Neuronal stem cell (in vitro differentiated cells): ENCODE data around the gene MIER3.

Source experiments
- DNase-seq: peaks from one replicate; pipeline ENCODE4 v3.0.0-alpha.2; 2013; ENCODE audit warnings: low spot score
- H2AFZ ChIP-seq: one replicate; pipeline ENCODE4 v1.6.1; 2013; ENCODE audit warnings: mild to moderate bottlenecking, low read length, inconsistent platforms
- H2AK5ac ChIP-seq: 2 replicates; pipeline ENCODE4 v1.6.1; 2013; ENCODE audit warnings: low read depth, mild to moderate bottlenecking, inconsistent platforms, low read length, moderate library complexity, mixed read lengths
- H2BK120ac ChIP-seq: 2 replicates; pipeline ENCODE4 v1.6.1; 2013; ENCODE audit warnings: low read depth, mild to moderate bottlenecking, inconsistent platforms, low read length, moderate library complexity, mixed read lengths
- H2BK12ac ChIP-seq: one replicate; pipeline ENCODE4 v1.6.1; 2013; ENCODE audit warnings: low read length, inconsistent platforms
- H2BK15ac ChIP-seq: 2 replicates; pipeline ENCODE4 v1.6.1; 2013; ENCODE audit warnings: mild to moderate bottlenecking, low read length, inconsistent platforms, mixed read lengths
- H2BK5ac ChIP-seq: one replicate; pipeline ENCODE4 v1.6.1; 2013; ENCODE audit warnings: inconsistent platforms, mild to moderate bottlenecking, low read length, moderate library complexity
- H3K14ac ChIP-seq: one replicate; pipeline ENCODE4 v1.6.1; 2013; ENCODE audit warnings: low read length, inconsistent platforms
- H3K18ac ChIP-seq: 2 replicates; pipeline ENCODE4 v1.6.1; 2013; ENCODE audit warnings: low read length, inconsistent platforms
- H3K23ac ChIP-seq: 2 replicates; pipeline ENCODE4 v1.6.1; 2013; ENCODE audit warnings: low read depth, mild to moderate bottlenecking, mixed read lengths, low read length, inconsistent platforms; ENCODE audit not compliant: poor library complexity
- H3K27ac ChIP-seq: replicated peaks from 3 replicates; pipeline ENCODE4 v1.5.1; 2013; ENCODE audit warnings: low read length, inconsistent platforms
- H3K27me3 ChIP-seq, 3 experiments: 2 replicates each; pipeline ENCODE4 v1.6.1; 2013; ENCODE audit warnings: low read length in 3 of 3, mild to moderate bottlenecking in 2 of 3, inconsistent platforms in 1 of 3, low read depth in 1 of 3, mixed read lengths in 1 of 3, moderate library complexity in 1 of 3; ENCODE audit not compliant: control insufficient read depth in 3 of 3, insufficient read depth in 3 of 3
- H3K36me3 ChIP-seq, 2 donors: replicated peaks in 1 of 2; 2 replicates each; pipeline ENCODE4 v1.6.1; 2013; ENCODE audit warnings: low read length in 2 of 2; ENCODE audit not compliant: control insufficient read depth in 2 of 2, insufficient read depth in 2 of 2
- H3K4ac ChIP-seq: 2 replicates; pipeline ENCODE4 v1.6.1; 2013; ENCODE audit warnings: inconsistent platforms, mild to moderate bottlenecking, low read length, moderate library complexity
- H3K4me1 ChIP-seq, 2 donors: 1 replicate in 1 of 2; 2 replicates in 1 of 2; pipeline ENCODE4 v1.6.1; 2013; ENCODE audit warnings: low read length in 2 of 2, low read depth in 1 of 2; ENCODE audit not compliant: control insufficient read depth in 2 of 2, insufficient read depth in 1 of 2
- H3K4me2 ChIP-seq: one replicate; pipeline ENCODE4 v1.6.1; 2013; ENCODE audit warnings: mild to moderate bottlenecking, low read length, inconsistent platforms; ENCODE audit not compliant: insufficient read depth, poor library complexity, severe bottlenecking
- H3K4me3 ChIP-seq, 2 donors: 2 replicates each; pipeline ENCODE4 v1.5.1; 2013; ENCODE audit warnings: low read length in 2 of 2, mild to moderate bottlenecking in 2 of 2, inconsistent platforms in 1 of 2, moderate library complexity in 1 of 2
- H3K79me1 ChIP-seq: one replicate; pipeline ENCODE4 v1.6.1; 2013; ENCODE audit warnings: low read depth, mild to moderate bottlenecking, inconsistent platforms, low read length, moderate library complexity
- H3K9ac ChIP-seq: one replicate; pipeline ENCODE4 v1.6.1; 2013; ENCODE audit warnings: mild to moderate bottlenecking, low read depth, low read length, inconsistent platforms; ENCODE audit not compliant: poor library complexity
- H3K9me3 ChIP-seq, 2 donors: replicated peaks in 1 of 2; 2 replicates each; pipeline versions ENCODE3 to v1.6.1; 2013; ENCODE audit warnings: low read length in 2 of 2, mild to moderate bottlenecking in 2 of 2, inconsistent platforms in 1 of 2, low read depth in 1 of 2, mixed read lengths in 1 of 2, moderate library complexity in 1 of 2; ENCODE audit not compliant: control insufficient read depth in 2 of 2, insufficient read depth in 1 of 2
- H4K8ac ChIP-seq: one replicate; pipeline ENCODE4 v1.6.1; 2013; ENCODE audit warnings: low read depth, mild to moderate bottlenecking, inconsistent platforms, low read length, moderate library complexity
- H4K91ac ChIP-seq: one replicate; pipeline ENCODE4 v1.6.1; 2013; ENCODE audit warnings: low read length, low read depth, mild to moderate bottlenecking, inconsistent platforms; ENCODE audit not compliant: poor library complexity
- WGBS, 2 donors: extraction: QIAGEN DNeasy Blood & Tissue Kit; methylation state at CpG; one replicate each; pipeline ENCODE4 v1.1.7; 2013; ENCODE audit warnings: missing lambda C conversion rate in 2 of 2, mixed read lengths in 1 of 2; ENCODE audit not compliant: insufficient read length in 2 of 2, insufficient replicate concordance in 1 of 2; ENCODE audit errors: extremely low coverage in 2 of 2; 5-methylcytosine and 5-hydroxymethylcytosine counted together

MIER3 gene

GRCh38 chr5:56896763-56897162 lies 55.2 kb downstream of the MIER3 start:
- Histone ChIP-seq H2BK15ac (no peak overlapping the region), H3K27ac (no peak overlapping the region), H3K23ac (no peak overlapping the region), H3K9ac (no peak overlapping the region), H4K8ac (no peak overlapping the region), H4K91ac (no peak overlapping the region), H2BK5ac (no peak overlapping the region), H3K4ac (no peak overlapping the region), H2AFZ (no peak overlapping the region), H3K14ac (no peak overlapping the region), H3K4me1 (no peaks in the 10 kb centered on the region), H3K18ac (no peak overlapping the region), H3K4me2 (no peak overlapping the region), H3K36me3 (peaks cover 0 to 32% of the 10 kb centered on the region in 2 donors), H3K9me3 (no peaks in the 10 kb centered on the region), H2BK120ac (no peak overlapping the region), H3K4me3 (no peak overlapping the region), H2AK5ac (no peak overlapping the region), H2BK12ac (no peak overlapping the region), H3K27me3 (no peaks in the 10 kb centered on the region), H3K79me1 (no peaks in the 10 kb centered on the region)
- no CpG with 5 or more reads among the region's 4 CpGs for WGBS, 2 donors
- DNase-seq, result no peak

DNA sequence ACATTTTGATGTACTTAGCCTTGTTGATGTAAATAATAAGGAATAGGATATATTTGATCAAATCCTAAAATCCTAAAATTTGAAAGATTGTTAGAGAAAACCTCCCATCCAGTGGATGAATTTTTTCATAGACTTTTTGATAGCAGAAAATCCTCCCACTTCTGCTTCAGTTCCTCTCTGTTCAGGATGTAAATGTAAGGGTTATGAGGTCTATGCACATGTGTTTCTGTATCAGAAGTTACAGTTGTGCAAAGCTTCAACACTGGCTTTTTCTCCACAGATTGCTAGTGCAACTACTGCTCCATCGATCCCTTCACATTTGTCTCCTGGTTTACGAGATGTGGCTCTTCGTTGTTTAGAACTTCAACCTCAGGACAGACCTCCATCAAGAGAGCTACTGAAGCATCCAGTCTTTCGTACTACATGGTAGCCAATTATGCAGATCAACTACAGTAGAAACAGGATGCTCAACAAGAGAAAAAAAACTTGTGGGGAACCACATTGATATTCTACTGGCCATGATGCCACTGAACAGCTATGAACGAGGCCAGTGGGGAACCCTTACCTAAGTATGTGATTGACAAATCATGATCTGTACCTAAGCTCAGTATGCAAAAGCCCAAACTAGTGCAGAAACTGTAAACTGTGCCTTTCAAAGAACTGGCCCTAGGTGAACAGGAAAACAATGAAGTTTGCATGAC lies 58.5 kb downstream of the MIER3 start:
- no peaks in the 10 kb centered on the region for H3K79me1 ChIP-seq
- no peak overlapping the region for H2AFZ ChIP-seq
- H2BK120ac ChIP-seq, result no peak overlapping the region
- no peak overlapping the region for H4K8ac ChIP-seq
- WGBS, 2 donors, result no CpG with 5 or more reads among the region's 5 CpGs
- H3K9ac ChIP-seq, result no peak overlapping the region
- H2BK12ac ChIP-seq, result no peak overlapping the region
- H4K91ac ChIP-seq, result no peak overlapping the region
- H3K4me3 ChIP-seq, result no peak overlapping the region
- no peak overlapping the region for H2AK5ac ChIP-seq
- no peak overlapping the region for H2BK5ac ChIP-seq
- no peak overlapping the region for H3K4ac ChIP-seq
- H3K9me3 ChIP-seq, result no peaks in the 10 kb centered on the region
- DNase-seq, result no peak
- H3K27me3 ChIP-seq, result no peaks in the 10 kb centered on the region
- no peak overlapping the region for H3K23ac ChIP-seq
- H3K18ac ChIP-seq, result no peak overlapping the region
- H3K27ac ChIP-seq, result no peak overlapping the region
- no peak overlapping the region for H3K4me2 ChIP-seq
- peaks cover 5 to 56% of the 10 kb centered on the region in 2 donors for H3K36me3 ChIP-seq
- no peaks in the 10 kb centered on the region for H3K4me1 ChIP-seq
- no peak overlapping the region for H3K14ac ChIP-seq
- H2BK15ac ChIP-seq, result no peak overlapping the region

GRCh38 chr5:56881571-56881970 lies 70.4 kb downstream of the MIER3 start:
- H2BK15ac ChIP-seq, result no peak overlapping the region
- H3K23ac ChIP-seq, result no peak overlapping the region
- no peaks in the 10 kb centered on the region for H3K79me1 ChIP-seq
- H3K4me2 ChIP-seq, result no peak overlapping the region
- H3K36me3 ChIP-seq, result peaks cover 20 to 98% of the 10 kb centered on the region in 2 donors
- no peak overlapping the region for H2BK5ac ChIP-seq
- no peak for DNase-seq
- no CpG with 5 or more reads among the region's 5 CpGs for WGBS, 2 donors
- no peak overlapping the region for H4K91ac ChIP-seq
- no peak overlapping the region for H2AFZ ChIP-seq
- no peak overlapping the region for H4K8ac ChIP-seq
- no peak overlapping the region for H3K18ac ChIP-seq
- no peak overlapping the region for H2AK5ac ChIP-seq
- no peak overlapping the region for H3K27ac ChIP-seq
- no peak overlapping the region for H2BK120ac ChIP-seq
- no peak overlapping the region for H3K4ac ChIP-seq
- H3K27me3 ChIP-seq, result no peaks in the 10 kb centered on the region
- H3K4me1 ChIP-seq, result no peaks in the 10 kb centered on the region
- no peaks in the 10 kb centered on the region for H3K9me3 ChIP-seq
- no peak overlapping the region for H3K4me3 ChIP-seq
- no peak overlapping the region for H3K9ac ChIP-seq
- no peak overlapping the region for H3K14ac ChIP-seq
- H2BK12ac ChIP-seq, result no peak overlapping the region

DNA sequence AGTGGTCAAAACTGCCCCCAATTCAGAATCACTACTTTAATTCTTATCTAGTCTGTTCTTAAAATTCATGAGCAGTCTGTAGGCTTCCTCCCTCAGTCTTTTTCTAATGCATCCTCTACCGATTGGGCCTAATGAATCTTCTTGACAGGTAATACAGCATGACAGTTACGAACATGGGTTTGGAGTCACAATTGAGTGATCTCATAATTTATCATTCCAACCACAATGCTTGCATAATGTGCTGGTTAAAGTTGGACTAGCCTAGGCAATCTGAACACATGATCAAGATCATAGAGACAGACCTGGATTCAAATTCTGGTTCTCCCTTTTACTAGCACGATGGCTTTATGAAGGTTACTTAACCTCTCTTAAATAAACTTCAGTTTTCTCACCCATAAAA lies 75.6 kb downstream of the MIER3 start:
- Histone ChIP-seq H3K9me3 (no peaks in the 10 kb centered on the region), H3K18ac (no peak overlapping the region), H2BK120ac (no peak overlapping the region), H4K91ac (no peak overlapping the region), H2BK15ac (no peak overlapping the region), H2BK5ac (no peak overlapping the region), H2AFZ (no peak overlapping the region), H3K79me1 (no peaks in the 10 kb centered on the region), H3K36me3 (peaks cover 9 to 96% of the 10 kb centered on the region in 2 donors), H2AK5ac (no peak overlapping the region), H3K4me3 (no peak overlapping the region), H3K27ac (no peak overlapping the region), H3K23ac (no peak overlapping the region), H3K4me1 (no peaks in the 10 kb centered on the region), H4K8ac (no peak overlapping the region), H2BK12ac (no peak overlapping the region), H3K9ac (no peak overlapping the region), H3K27me3 (no peaks in the 10 kb centered on the region), H3K4me2 (no peak overlapping the region), H3K4ac (no peak overlapping the region), H3K14ac (no peak overlapping the region)
- DNase-seq, result no peak
- WGBS, 2 donors, result no CpG with 5 or more reads among the region's 3 CpGs
